Breast epithelium (tissue), 3 donors: Measurements from ENCODE around the gene SPOCK1.

Experiments used
- POLR2AphosphoS5 ChIP-seq, 3 donors: sonication (generic); formaldehyde crosslinking; IDR thresholded peaks; one replicate each; pipeline ENCODE4 v1.6.1; 2017; ENCODE audit warnings: antibody characterized with exemption in 3 of 3
- TF ChIP-seq, protein P1 (sequence below), 3 donors: fragments of 450-650 bp; IDR thresholded peaks; one replicate each; pipeline ENCODE4 v1.5.1; 2016 to 2017; ENCODE audit warnings: antibody characterized with exemption in 3 of 3, mild to moderate bottlenecking in 3 of 3, moderate library complexity in 3 of 3

- TF ChIP-seq, protein P1, sequence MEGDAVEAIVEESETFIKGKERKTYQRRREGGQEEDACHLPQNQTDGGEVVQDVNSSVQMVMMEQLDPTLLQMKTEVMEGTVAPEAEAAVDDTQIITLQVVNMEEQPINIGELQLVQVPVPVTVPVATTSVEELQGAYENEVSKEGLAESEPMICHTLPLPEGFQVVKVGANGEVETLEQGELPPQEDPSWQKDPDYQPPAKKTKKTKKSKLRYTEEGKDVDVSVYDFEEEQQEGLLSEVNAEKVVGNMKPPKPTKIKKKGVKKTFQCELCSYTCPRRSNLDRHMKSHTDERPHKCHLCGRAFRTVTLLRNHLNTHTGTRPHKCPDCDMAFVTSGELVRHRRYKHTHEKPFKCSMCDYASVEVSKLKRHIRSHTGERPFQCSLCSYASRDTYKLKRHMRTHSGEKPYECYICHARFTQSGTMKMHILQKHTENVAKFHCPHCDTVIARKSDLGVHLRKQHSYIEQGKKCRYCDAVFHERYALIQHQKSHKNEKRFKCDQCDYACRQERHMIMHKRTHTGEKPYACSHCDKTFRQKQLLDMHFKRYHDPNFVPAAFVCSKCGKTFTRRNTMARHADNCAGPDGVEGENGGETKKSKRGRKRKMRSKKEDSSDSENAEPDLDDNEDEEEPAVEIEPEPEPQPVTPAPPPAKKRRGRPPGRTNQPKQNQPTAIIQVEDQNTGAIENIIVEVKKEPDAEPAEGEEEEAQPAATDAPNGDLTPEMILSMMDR (IDR thresholded peaks at IDR 0.05): no peak
- TF ChIP-seq POLR2AphosphoS5 (IDR thresholded peaks at IDR 0.05): no peak
Measured at GRCh38 chr5:137345396-137345795, 153.7 kb downstream of the SPOCK1 start.
